ENCODE results near the gene NAGPA.

The NAGPA gene

DNA sequence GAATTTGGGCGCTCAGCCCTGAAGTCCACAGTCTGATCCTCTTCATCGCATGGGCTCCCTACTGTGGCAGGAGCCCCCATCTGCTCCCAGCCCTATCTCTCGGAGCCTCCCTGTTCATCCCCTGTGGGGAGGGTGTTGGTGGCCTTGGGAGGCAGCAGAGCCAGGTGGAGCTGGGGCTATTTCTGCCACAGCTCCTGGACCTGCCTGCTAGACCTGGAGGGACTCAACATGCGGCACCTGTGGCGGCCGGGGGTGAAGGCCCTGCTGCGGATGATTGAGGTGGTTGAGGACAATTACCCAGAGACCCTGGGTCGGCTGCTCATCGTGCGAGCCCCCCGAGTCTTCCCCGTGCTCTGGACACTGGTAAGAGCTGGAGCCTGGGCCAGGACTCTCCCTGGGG lies 30.5 kb downstream of the NAGPA start:
- DNase-seq (ENCODE audit: low read depth in 3 of 3) = no peak

DNA sequence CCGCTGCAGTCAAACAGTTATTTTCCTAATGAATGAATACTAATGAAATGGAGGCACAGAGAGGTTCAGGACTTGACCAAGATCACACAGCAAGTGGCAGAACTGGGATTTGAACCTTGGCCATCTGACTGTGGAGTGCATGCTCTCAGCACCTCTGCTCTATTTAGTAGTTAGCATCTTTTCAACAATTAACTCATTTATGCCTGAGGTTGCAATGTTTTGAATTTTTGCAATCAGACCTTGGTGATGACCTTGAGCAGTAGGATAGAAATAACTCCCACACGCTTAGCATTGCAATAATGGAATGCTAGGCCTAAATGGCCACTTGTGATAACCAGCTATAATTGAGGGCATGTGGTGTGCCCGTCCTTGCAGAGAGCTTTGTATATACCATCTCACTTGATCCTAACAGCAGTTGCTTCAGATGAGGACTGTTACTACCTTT lies 31.0 kb downstream of the NAGPA start:
- DNase-seq (ENCODE audit: low read depth in 3 of 3) = no peak

DNA sequence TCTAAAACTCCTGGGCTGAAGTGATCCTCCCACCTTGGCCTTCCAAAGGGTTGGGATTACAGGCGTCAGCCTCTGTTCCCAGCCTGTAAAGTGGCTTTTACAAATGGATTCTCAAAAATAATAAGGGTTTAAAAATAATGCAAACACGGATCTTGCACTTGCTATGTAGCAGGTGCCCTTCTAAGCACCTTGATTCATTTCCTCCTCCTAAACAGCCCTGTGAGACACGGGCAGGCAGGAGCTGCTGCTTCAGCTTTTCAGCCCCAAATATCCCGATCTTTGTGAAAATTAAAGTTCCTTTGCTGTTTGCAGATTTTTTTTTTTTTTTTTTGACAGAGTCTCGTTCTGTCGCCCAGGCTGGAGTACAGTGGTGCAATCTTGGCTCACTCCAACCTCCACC lies 31.7 kb downstream of the NAGPA start:
- DNase-seq (ENCODE audit: low read depth in 3 of 3) = no peak

DNA sequence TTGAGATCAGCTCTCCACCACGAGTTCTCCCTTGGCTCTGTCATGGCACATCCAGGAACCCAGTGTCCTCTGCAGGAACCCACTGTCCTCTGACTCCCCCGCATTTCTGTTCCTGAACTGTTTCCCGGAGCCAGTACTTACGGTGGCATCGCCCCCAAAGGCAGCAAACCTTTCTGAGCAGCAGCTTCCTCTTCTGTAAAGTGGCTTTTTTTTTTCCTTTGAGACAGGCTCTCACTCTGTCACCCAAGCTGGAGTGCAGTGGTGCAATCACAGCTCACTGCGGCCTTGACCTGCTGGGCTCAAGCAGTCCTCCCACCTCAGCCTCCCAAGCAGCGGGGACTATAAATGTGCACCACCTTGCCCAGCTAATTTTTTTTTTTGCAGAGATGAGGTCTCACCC lies 32.2 kb downstream of the NAGPA start:
- DNase-seq (ENCODE audit: low read depth in 3 of 3) = no peak

DNA sequence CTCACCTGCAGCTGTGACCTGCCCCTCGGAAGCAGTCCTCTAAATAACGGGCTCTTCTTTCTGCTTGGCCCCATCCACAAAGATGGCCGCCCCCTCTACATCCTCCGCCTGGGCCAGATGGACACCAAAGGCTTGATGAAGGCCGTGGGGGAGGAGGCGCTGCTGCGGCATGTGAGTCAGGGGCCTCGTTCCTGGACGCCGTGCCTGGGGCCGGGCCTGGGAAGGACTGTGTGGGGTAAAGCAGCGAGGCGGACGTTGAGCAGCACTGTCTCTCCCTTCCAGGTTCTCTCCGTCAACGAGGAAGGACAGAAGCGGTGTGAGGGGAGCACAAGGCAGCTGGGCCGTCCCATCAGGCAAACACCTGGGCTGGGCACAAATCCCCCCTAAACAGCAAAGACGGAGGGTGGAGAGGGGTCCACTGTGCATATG lies 33.1 kb downstream of the NAGPA start:
- no peak for DNase-seq (ENCODE audit: low read depth in 3 of 3)

DNA sequence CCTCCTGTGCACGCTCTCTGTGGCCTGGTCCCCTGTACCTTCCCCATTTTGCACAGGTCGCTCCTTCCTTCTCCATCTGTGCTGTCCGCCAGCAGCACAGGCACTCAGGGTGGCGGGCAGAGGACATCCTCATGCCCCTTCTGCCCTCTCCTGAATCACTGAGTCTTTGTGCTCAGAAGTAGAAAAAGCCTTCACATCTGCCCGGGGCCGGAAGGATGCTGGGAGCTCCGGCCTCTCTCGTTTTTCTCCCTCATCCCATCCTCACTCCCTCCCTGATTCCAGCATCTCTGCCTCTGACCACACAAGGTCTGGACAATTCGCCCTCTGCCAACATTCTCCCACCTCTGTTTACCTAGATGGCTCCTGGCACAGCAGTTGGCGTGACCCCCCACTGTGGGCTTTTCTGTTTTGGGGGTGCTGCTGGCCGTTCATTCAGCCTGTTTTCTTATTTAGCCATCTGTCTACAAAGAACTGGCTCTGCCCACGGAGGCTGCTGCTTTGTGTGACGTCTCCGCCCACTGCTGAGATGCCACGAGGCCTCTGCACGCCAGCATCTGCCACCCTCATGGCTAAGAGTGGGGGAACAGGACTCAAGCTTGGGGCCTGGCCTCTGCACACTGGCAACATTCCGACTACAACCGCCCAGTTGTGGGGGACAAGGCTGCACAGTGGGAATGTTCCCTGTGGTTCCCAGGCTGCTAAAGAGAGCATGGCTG lies 38.9 kb downstream of the NAGPA start:
- no peak for DNase-seq (ENCODE audit: low read depth in 3 of 3)

DNA sequence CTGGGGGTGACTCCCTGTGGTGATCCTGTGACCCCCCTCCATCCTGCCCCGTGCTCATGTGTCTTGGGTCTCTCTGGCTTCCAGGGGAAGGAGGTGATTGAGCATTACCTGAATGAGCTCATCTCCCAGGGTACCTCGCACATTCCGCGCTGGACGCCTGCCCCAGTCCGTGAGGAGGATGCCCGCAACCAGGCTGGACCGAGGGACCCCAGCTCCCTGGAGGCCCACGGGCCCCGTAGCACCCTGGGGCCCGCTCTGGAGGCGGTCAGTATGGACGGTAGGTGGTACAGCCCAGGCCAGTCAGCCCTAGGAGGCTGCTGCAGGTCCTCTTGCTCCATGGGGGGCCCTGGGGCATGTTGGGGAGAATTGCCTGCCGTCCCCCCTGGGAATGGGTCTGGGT lies 42.0 kb downstream of the NAGPA start:
- DNase-seq (ENCODE audit: low read depth in 3 of 3) = no peak

DNA sequence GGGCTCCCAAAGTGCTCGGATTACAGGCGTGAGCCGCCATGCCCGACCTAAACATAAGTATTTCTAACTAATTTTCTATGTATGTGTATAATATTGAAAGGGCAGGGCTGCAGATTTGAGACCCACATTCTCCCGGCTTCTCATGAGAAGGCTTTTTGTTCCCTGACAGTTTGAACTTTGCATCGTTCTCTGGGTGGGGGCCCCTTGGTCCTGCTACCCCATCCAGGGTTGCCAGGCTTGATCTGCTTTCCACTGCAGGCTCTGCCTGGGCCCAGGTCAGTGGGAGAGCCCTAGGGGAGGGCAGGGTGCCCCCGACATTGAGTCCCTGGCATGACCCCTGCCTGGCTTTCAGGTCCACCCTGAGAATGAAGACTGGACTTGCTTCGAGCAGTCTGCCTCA lies 43.3 kb downstream of the NAGPA start:
- no peak for DNase-seq (ENCODE audit: low read depth in 3 of 3)

DNA sequence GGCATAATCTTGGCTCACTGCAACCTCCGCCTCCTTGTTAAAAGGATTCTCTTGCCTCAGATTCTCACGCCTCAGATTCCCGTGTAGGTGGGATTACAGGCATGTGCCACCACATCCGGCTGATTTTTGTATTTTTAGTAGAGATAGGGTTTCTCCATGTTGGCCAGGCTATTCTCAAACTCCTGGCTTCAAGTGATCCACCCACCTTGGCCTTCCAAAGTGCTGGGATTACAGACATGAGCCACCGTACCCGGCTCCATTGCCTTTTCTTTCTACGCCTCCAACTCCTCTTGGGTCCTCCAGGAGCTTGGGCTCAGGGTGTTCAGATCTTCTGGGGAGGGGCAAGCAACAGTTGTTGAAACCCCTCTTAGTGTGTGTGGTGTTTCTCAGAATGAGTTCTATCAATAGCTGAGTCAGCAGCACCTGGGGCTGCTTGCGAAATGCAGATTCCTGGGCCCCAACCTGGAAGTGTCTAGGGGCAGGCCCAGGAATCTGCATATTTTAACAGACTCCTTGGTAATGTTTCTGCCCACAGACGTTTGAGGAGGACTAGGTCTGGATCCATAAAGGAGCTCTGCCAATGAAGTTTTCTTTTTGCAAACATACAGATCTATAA lies 44.2 kb downstream of the NAGPA start:
- no peak for DNase-seq (ENCODE audit: low read depth in 3 of 3)

DNA sequence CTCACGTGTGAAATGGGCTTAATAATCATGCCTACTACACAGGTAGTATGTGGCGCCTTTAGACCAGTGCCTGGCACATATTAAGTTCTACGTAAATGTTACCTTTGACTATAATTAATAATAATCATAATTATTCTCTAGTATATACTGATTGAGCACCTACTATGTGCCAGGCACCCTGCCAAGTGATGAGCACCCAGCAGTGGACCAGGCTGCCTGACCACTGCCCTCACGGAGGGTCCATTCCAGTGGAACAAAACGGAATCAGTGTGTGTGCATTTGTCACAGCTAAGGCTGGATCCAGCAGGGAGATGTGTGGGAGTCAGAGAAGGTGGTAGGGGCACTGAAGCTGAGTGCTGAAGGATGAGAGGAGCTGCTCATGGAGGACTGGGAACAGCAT lies 45.1 kb downstream of the NAGPA start:
- DNase-seq (ENCODE audit: low read depth in 3 of 3) = no peak

DNA sequence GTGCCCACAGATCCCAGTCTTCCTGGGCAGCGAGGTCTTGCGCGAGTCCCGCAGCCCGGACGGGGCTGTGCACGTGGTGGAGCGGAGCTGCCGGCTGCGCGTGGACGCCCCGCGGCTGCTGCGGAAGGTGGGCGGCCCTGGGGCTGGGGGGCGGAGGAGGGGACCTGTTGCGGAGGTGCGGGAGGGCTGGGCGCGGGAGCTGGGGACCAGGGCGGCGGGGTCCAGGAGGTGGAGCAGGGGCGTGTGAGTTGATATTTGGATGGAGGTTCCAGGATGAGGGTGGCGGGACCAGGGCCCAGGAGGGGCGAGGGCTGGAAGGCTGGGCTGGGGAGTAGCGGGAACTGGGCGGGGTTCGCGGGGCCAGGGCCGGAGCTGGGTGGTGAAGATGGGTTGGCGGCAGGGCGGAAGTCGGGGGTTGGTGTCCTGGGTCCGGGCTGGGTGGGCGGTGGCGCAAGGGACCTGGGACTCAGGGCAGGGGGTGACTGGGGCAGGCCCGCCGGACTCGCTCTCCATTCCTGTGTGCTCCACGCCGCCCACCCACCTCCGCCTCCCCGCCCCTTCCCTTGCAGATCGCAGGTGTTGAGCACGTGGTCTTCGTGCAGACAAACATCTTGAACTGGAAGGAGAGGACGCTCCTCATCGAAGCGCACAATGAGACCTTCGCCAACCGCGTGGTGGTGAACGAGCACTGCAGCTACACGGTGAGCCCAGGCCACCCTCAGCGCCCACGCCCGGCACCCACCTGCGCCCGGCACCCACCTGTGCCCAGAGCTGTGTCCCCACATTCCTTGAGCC lies 46.0 kb downstream of the NAGPA start:
- DNase-seq (ENCODE audit: low read depth in 3 of 3) = no peak

DNA sequence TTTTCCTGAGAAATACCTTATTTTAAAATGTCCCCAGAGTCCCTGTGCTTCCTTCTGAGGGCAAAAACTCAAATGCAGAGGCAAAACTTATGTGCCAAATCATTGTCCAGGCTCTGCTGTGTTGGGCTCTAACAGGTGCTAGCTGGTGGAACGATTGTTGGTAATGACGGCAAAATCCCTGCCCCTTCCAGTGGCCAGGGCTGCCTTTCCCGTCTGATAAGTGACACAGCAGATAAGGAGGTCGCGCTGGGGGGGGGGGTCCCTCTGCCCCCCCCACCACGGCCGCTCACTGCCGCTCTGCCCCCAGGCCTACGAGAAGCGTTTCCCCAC lies 46.5 kb downstream of the NAGPA start:
- DNase-seq (ENCODE audit: low read depth in 3 of 3) = no peak

DNA sequence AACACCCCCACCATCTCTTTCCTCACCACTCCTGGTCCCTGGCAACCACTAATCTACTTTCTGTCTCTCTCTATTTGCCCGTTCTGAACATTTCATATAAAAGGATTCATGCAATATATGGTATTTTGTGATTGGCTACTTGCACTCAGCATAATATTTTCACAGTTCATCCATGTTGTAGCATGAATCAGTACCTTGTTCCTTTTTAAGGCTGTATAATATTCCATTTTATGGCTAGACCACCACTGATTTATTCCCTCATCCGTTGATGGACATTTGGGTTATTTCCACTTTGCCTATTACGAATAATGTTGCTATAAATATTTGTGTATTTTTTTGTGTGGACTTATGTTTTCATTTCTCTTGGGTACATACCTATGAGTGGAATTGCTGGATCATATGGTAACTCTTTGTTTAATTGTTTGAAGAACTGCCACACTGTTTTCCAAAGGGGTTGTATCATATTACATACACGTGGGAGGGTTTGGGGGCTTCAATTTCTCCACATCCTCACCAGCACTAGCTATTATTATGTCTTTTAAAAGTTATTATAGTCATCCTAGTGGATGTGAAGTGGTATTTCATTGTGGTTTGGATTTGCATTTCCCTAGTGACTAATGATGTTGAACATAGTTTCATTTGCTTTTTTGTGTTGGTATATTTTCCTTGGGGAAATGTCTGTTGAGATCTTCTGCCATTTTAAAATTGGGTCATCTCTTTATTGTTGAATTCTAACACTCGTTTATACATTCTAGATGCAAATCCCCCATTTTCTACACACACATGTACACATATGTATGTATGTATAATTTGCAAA lies 49.4 kb downstream of the NAGPA start:
- no peak for DNase-seq (ENCODE audit: low read depth in 3 of 3)

DNA sequence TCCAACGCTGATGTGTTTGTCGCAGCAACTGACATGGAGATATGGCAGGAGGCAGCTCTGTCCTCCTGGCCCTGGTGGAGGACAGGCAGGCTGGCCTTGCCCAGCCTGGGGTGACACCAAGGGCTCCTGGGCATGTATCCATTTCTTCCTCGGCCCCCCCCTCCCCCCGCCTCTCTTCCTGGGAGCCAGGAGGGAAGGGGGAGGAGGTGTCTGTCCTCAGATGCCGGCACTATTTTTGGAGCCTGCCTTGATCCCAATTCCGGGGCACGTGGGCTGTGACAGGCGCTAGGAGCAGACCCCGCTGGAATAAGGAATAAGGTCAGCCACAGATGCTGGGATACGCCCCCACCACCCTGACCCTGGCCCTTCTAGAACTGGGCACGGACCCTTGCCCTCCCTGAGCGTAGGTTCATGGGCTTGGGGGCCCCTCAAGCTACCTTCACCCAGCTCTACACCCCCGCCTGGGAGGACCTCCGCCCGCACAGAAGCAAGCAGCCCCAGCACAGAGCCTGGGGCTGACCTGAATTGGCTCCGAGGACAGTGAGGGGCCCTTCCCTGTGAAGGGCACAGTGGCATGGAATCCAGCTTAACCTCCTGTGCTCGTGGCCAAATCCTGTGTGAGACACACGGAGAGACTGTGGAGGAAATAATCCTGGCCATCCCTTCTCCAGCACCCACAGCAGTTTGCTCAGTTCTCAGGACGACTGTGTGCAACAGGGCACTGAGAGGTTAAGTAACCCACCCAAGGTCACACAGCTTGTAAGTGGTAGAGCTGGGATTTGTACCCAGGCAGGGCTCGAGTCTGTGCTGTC lies 51.5 kb downstream of the NAGPA start:
- DNase-seq (ENCODE audit: low read depth in 3 of 3) = no peak

DNA sequence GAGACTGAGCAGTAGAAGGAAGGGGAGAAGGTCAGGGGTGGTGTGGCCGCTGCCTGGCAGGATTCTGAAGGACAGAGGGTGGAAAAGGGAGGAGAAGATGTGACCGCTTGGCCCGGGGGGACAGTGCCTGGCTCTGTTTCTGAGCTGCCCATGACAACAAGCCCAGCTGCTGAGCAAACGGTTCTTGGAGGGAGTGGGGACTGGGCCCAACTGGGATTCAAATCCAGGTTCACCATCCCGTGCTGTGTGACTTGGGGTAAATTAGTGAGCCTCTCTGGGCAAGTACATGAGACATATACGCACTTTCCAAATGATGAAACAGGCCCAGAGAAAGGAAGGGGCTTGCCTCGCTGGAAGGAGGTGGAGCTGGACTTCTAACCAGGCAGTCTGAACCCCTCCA lies 52.3 kb downstream of the NAGPA start:
- DNase-seq (ENCODE audit: low read depth in 3 of 3) = no peak

DNA sequence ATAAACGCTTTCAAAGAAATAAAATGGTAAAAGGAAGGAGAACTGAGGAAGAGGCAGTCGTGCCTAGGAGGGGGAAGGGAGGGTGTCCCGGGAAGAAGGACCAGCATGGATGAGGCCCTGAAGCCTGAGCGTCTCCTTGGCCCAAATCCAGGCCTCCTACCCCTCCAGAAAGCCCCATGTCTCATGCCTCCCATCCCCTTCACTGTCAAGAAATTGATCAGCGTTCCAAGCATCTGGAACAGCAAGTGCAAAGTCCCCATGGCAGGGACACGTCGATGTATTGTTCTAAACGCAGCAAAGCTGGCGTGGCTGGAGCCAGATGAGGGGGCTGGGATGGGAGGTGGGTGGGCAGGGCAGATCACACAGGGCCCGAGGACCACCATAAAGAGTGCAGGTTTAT lies 53.0 kb downstream of the NAGPA start:
- DNase-seq (ENCODE audit: low read depth in 3 of 3) = no peak

DNA sequence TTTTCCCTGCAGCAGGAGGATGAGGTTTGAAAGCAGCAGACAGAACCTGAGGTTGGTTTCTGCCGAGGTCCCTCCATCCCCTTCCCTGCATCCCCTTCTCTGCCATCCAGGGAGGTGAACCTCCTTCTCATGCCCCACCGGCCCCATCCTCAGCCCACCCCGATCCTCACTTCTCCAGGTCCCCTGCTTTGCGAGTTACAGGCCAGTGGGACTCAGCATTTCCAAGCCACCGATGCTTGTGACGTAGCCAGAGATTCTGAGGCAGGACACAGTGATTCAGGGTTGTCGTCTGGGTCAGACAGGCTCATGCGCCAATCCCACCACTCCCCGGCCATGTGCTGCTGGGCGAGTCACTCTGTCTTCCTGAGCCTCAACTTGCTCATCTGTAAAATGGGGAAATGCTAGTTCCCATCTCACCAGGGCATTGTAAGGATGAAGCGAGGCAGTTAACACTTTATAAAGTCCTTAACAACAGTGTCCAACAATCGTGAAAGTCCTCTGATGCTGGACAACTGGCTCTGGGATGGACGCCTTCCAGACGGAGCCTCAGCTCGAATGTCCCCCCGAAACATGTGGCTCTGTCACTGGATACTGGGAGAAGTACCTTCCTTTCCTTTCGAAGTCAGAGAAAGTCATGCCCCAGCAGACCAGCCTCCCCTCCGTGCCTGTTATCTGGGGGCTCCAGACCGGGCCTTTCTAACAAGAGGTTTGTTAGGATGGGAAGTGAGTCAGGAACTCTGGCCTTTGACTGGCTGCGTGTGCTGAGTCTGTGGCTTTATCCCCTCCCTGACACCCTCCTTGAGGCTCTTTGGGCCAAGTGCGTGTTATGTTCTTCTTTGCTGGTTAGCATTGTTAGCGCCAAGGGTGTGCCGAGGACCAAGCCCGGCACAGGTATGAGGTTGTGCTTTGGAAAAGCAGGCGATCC lies 53.7 kb downstream of the NAGPA start:
- no peak for DNase-seq (ENCODE audit: low read depth in 3 of 3)

DNA sequence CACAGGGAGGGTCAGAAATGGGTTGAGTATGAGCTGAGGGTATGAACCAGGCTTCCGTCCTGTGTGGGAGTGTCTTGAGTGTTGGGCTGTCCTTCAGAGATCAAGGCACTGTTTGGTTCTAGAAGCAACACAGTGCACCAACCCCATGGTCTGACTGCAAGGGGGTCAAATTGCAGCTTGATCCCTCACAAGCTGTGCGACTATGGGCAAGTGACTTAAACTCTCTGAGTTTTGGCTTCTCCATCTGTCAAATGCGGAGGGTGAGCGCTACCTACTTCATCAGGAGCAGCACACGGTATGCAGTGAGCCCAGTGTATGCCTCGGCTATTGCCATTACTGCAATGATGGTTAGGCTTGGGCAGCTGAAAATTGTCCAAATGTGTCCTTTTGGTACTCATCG lies 54.6 kb downstream of the NAGPA start:
- DNase-seq (ENCODE audit: low read depth in 3 of 3) = no peak

DNA sequence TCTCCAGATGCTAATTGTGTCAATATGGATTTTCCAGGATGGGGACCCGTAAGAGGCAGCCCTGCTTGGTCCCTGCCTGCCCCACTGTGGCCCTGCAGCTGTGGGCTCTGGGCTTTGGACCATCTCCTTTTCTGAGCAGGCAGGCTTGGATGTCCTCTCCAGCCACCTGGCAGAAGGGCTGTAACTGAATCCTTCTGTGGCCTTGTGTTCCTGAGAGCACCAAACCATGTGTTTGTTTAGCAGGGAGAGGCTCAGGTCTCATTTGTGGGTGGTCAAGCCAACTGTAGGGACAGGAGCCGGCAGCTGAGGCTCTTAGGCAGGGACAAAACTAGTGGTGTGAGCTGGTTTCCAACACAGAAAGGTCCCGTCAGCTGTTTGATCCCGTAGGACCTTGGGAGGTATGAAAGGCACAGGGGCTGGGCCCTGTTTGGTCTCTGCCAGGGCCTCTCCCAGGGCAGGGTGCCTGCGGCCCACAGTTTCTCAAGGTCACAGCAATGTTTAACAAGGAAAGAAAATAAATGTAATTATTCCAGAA lies 57.1 kb downstream of the NAGPA start:
- DNase-seq (ENCODE audit: low read depth in 3 of 3) = no peak

DNA sequence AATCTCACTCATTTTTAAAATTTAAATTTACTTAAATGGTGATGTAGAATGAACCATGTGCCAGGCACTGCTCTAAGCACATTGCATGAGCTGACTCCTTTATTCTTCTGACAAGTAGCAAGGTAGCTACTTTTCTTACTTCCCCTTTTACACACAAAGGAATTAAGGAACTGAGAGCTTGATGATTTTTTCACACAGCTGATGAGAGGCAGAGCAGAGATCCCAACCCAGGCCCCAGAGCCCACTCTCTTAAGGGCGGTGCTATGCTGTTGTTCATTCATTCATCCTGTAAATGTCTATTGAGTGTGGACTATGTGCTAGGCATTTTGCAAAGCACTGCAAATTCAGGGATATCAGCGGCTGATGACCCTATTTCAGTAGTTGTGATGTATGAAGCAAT lies 57.7 kb downstream of the NAGPA start:
- no peak for DNase-seq (ENCODE audit: low read depth in 3 of 3)

Data from stimulated activated CD4-positive, alpha-beta T cell treated with anti-CD3 and anti-CD28 coated beads, TNF-alpha, amount 100 ng/mL, for 4 hours (primary cell).